Calu3 (cell line): ENCODE measurements around the gene EARS2. TPM values are rescaled to one million over a fixed set of nuclear protein-coding genes. Genes with fewer than 3 reads are reported as not detected.

Experiments used
- BruUV-seq: library from RNA; stranded (reverse); fragments of 400-500 nt; replicated peaks from 2 replicates; lab custom pipeline; 2021; lab: Mats Ljungman, UMichigan
- CTCF ChIA-PET: fragments of 300-600 bp; sonication (Branson Sonifier 250); formaldehyde crosslinking; loops from one replicate; lab custom pipeline; 2022; ENCODE audit warnings: antibody characterized with exemption; lab: Charles Lee
- DNase-seq: peaks from one replicate; pipeline ENCODE4 v3.0.0; 2022
- H3K27ac Mint-ChIP-seq: one replicate; pipeline ENCODE4 v1.8.0; 2022; ENCODE audit warnings: mixed read lengths; ENCODE audit not compliant: unreplicated experiment
- H3K27me3 Mint-ChIP-seq: one replicate; pipeline ENCODE4 v1.8.0; 2022; ENCODE audit warnings: mixed read lengths; ENCODE audit not compliant: unreplicated experiment
- H3K36me3 Mint-ChIP-seq: one replicate; pipeline ENCODE4 v1.8.0; 2022; ENCODE audit warnings: mild to moderate bottlenecking, moderate library complexity, mixed read lengths; ENCODE audit not compliant: insufficient read depth, unreplicated experiment
- H3K4me1 Mint-ChIP-seq: one replicate; pipeline ENCODE4 v1.8.0; 2022; ENCODE audit warnings: mild to moderate bottlenecking, low read depth, mixed read lengths; ENCODE audit not compliant: unreplicated experiment
- H3K4me3 Mint-ChIP-seq: one replicate; pipeline ENCODE4 v1.8.0; 2022; ENCODE audit warnings: mild to moderate bottlenecking, low read depth, moderate library complexity, mixed read lengths; ENCODE audit not compliant: unreplicated experiment
- H3K9me3 Mint-ChIP-seq: one replicate; pipeline ENCODE4 v1.8.0; 2022; ENCODE audit warnings: low read depth, mixed read lengths; ENCODE audit not compliant: unreplicated experiment
- CTCF ChIP-seq: fragments of 200-600 bp; IDR thresholded peaks from one replicate; pipeline ENCODE4 v1.8.0; 2022; ENCODE audit warnings: antibody characterized with exemption; ENCODE audit not compliant: unreplicated experiment
- intact Hi-C: fragments of 100-400 bp; cut with micrococcal nuclease; formaldehyde crosslinking; loops from one replicate; pipeline ENCODE4 v1.10.0; 2022; ENCODE audit not compliant: unreplicated experiment
- total RNA-seq: library from RNA; stranded (reverse); gene quantifications from 2 replicates; pipeline ENCODE4 v1.2.3, GENCODE V29; 2022

EARS2 gene
- total RNA-seq, 1 experiment from 2014 or later, result 45.9 TPM

- H3K27ac Mint-ChIP-seq, result no peak overlapping the region
- no peaks in the 10 kb centered on the region for H3K4me1 Mint-ChIP-seq
- H3K36me3 Mint-ChIP-seq, result peaks cover 42% of the 10 kb centered on the region
- no peak for TF ChIP-seq CTCF
- H3K9me3 Mint-ChIP-seq, result no peaks in the 10 kb centered on the region
- H3K4me3 Mint-ChIP-seq, result no peak overlapping the region
- no peaks in the 10 kb centered on the region for H3K27me3 Mint-ChIP-seq
- intact Hi-C loops, result no loop called here
- no peak for DNase-seq
- BruUV-seq, result no TSS peak
- CTCF ChIA-PET, result interaction anchor here (0.6 kb wide), 1 partner anchor 20 kb away, joined by 3 read pairs; no protein-coding TSS in a partner anchor
Measured at GRCh38 chr16:23537390-23537789, 19.8 kb downstream of the EARS2 start.

DNA sequence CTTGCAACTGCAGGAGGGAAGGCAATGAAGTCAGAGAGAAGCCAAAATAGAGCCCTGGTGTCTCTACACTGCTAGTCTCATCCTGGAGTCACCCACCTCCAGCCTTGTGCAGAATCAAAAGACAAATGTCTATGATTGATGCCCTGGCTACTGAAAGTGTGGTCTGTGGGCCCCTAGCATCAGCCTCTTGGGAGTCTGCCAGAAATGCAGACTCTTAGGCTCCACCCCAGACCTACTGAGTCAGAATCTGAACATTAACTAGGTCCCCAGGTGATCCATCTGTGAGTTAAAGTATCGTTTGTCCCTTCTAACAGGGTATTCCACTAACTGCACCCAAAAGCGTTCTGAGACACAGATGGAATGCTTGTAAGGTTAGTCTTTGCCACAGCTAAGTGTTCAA, 21.2 kb downstream of the EARS2 start:
- Mint-ChIP-seq H3K4me3 (no peak overlapping the region), H3K9me3 (no peaks in the 10 kb centered on the region), H3K4me1 (no peaks in the 10 kb centered on the region), H3K27ac (no peak overlapping the region), H3K27me3 (no peaks in the 10 kb centered on the region), H3K36me3 (peaks cover 31% of the 10 kb centered on the region)
- no TSS peak for BruUV-seq
- intact Hi-C loops, result no loop called here
- CTCF ChIA-PET, result no interaction called here
- TF ChIP-seq CTCF, result no peak
- no peak for DNase-seq

DNA sequence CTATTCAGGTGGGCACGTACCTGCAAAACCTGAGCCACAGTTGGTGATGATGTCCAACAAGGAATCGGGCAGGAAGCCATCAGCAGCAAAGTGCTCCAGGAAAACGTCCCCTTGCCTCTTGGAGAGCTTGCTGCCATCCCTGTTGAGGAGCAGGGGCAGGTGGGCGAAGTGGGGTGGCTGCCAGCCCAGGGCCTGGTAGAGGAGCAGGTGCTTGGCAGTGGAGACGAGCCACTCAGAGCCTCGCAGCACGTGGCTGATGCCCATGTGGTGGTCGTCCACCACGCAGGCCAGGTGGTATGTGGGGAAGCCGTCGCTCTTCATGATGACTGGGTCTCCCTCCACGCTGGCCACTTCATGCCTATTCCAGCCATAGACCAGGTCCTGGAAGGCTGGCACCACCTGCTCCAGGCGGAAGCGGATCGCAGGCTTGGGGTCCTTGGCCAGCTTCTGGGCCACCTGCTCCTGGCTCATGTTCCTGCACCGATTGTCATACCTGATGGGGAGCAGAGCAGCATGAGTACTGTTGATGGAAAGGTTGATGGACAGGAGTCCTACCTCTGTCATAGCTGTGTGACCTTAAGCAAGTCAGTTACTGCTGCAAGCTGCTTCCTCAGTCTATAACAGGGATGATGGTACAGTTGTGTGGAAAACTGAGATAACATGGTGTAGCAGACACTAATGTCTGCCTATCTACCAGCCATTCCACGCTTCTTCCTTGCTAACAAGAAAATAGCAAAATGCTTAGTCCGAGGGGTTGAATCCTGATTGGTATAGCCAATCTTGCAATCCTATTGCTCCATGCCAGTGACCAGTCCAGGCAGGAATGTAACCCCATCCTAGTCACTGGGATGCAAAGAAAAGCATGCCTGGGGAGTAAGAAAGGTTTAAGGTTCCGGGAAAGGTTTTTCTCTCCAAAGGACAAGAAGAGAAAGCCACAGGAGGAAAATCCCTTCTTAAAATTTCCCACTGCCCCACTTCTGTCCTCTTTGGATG, 22.0 kb downstream of the EARS2 start:
- H3K9me3 Mint-ChIP-seq, result no peaks in the 10 kb centered on the region
- H3K27me3 Mint-ChIP-seq, result no peaks in the 10 kb centered on the region
- TF ChIP-seq CTCF, result no peak
- no peak overlapping the region for H3K27ac Mint-ChIP-seq
- intact Hi-C loops, result no loop called here
- CTCF ChIA-PET, result interaction anchor here (0.6 kb wide), 1 partner anchor 92 kb away, joined by 3 read pairs; no protein-coding TSS in a partner anchor
- DNase-seq, result no peak
- peaks cover 33% of the 10 kb centered on the region for H3K36me3 Mint-ChIP-seq
- no TSS peak for BruUV-seq
- H3K4me3 Mint-ChIP-seq, result no peak overlapping the region
- H3K4me1 Mint-ChIP-seq, result no peaks in the 10 kb centered on the region

- TF ChIP-seq CTCF, result no peak
- H3K27ac Mint-ChIP-seq, result no peak overlapping the region
- no TSS peak for BruUV-seq
- intact Hi-C loops, result no loop called here
- no peaks in the 10 kb centered on the region for H3K27me3 Mint-ChIP-seq
- peaks cover 23% of the 10 kb centered on the region for H3K36me3 Mint-ChIP-seq
- no peak overlapping the region for H3K4me3 Mint-ChIP-seq
- no peaks in the 10 kb centered on the region for H3K4me1 Mint-ChIP-seq
- no peak for DNase-seq
- CTCF ChIA-PET, result interaction anchor here (0.6 kb wide), 1 partner anchor 11 kb away, joined by 3 read pairs; no protein-coding TSS in a partner anchor
- no peaks in the 10 kb centered on the region for H3K9me3 Mint-ChIP-seq
Measured at GRCh38 chr16:23532448-23532847, 24.7 kb downstream of the EARS2 start.
